Chondrocyte (in vitro differentiated cells): Measurements from ENCODE around the gene FBP2. TPM values are rescaled to one million over a fixed set of nuclear protein-coding genes. Genes with fewer than 3 reads are reported as not detected.

Source experiments
- DNase-seq: peaks from one replicate; pipeline ENCODE4 v3.0.0; 2021; ENCODE audit warnings: mixed read lengths, low spot score
- H3K27ac Mint-ChIP-seq: one replicate; pipeline ENCODE4 v1.8.0; 2021; ENCODE audit warnings: mild to moderate bottlenecking, moderate library complexity, mixed read lengths; ENCODE audit not compliant: unreplicated experiment
- H3K27me3 Mint-ChIP-seq: 2 replicates; pipeline ENCODE4 v1.8.0; 2021; ENCODE audit warnings: low read depth, mixed read lengths
- H3K36me3 Mint-ChIP-seq: 2 replicates; pipeline ENCODE4 v1.8.0; 2021; ENCODE audit warnings: low read depth, mixed read lengths
- H3K4me1 Mint-ChIP-seq: 2 replicates; pipeline ENCODE4 v1.8.0; 2021; ENCODE audit warnings: low read depth, mild to moderate bottlenecking, mixed read lengths
- H3K4me3 Mint-ChIP-seq: one replicate; pipeline ENCODE4 v1.8.0; 2021; ENCODE audit warnings: mild to moderate bottlenecking, moderate library complexity, mixed read lengths; ENCODE audit not compliant: unreplicated experiment
- H3K9me3 Mint-ChIP-seq: 2 replicates; pipeline ENCODE4 v1.8.0; 2021; ENCODE audit warnings: low read depth, mixed read lengths
- total RNA-seq: library from RNA; stranded (reverse); gene quantifications from 3 replicates; pipeline ENCODE4 v1.2.1, GENCODE V29; 2021
- TF ChIP-seq, protein P1 (sequence below): fragments of 200-600 bp; sonication (generic); IDR thresholded peaks from 2 replicates; pipeline ENCODE4 v1.5.0; 2021; ENCODE audit warnings: antibody characterized with exemption, mild to moderate bottlenecking, moderate library complexity

Gene FBP2
- total RNA-seq, 1 donor from 2014 or later: not detected

GRCh38 chr9:94607423-94607691, 13.7 kb upstream of the FBP2 start:
- Mint-ChIP-seq H3K4me1 (peaks cover 10% of the 10 kb centered on the region), H3K27ac (no peak overlapping the region), H3K4me3 (no peak overlapping the region), H3K36me3 (no peaks in the 10 kb centered on the region), H3K9me3 (no peaks in the 10 kb centered on the region), H3K27me3 (peaks cover 43% of the 10 kb centered on the region)
- TF ChIP-seq, protein P1, sequence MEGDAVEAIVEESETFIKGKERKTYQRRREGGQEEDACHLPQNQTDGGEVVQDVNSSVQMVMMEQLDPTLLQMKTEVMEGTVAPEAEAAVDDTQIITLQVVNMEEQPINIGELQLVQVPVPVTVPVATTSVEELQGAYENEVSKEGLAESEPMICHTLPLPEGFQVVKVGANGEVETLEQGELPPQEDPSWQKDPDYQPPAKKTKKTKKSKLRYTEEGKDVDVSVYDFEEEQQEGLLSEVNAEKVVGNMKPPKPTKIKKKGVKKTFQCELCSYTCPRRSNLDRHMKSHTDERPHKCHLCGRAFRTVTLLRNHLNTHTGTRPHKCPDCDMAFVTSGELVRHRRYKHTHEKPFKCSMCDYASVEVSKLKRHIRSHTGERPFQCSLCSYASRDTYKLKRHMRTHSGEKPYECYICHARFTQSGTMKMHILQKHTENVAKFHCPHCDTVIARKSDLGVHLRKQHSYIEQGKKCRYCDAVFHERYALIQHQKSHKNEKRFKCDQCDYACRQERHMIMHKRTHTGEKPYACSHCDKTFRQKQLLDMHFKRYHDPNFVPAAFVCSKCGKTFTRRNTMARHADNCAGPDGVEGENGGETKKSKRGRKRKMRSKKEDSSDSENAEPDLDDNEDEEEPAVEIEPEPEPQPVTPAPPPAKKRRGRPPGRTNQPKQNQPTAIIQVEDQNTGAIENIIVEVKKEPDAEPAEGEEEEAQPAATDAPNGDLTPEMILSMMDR: no peak
- no peak for DNase-seq

- TF ChIP-seq, protein P1: no peak
- peaks cover 10% of the 10 kb centered on the region for H3K4me1 Mint-ChIP-seq
- H3K27me3 Mint-ChIP-seq: peaks cover 43% of the 10 kb centered on the region
- H3K4me3 Mint-ChIP-seq: no peak overlapping the region
- no peaks in the 10 kb centered on the region for H3K36me3 Mint-ChIP-seq
- H3K27ac Mint-ChIP-seq: no peak overlapping the region
- no peak for DNase-seq
- no peaks in the 10 kb centered on the region for H3K9me3 Mint-ChIP-seq
These were observed 13.2 kb upstream of the FBP2 start for GRCh38 chr9:94606646-94607422.

- Mint-ChIP-seq H3K36me3 (no peaks in the 10 kb centered on the region), H3K4me3 (no peak overlapping the region), H3K27ac (no peak overlapping the region), H3K9me3 (no peaks in the 10 kb centered on the region), H3K4me1 (peaks cover 10% of the 10 kb centered on the region), H3K27me3 (peaks cover 33% of the 10 kb centered on the region)
- DNase-seq: no peak
- TF ChIP-seq, protein P1: peak; percentile 87
These were observed 9.9 kb upstream of the FBP2 start for GRCh38 chr9:94603259-94604160.

GRCh38 chr9:94602666-94603065, 9.0 kb upstream of the FBP2 start:
- no peaks in the 10 kb centered on the region for H3K9me3 Mint-ChIP-seq
- no peak for DNase-seq
- H3K27ac Mint-ChIP-seq: no peak overlapping the region
- H3K4me3 Mint-ChIP-seq: no peak overlapping the region
- TF ChIP-seq, protein P1: no peak
- H3K36me3 Mint-ChIP-seq: no peaks in the 10 kb centered on the region
- H3K27me3 Mint-ChIP-seq: peaks cover 33% of the 10 kb centered on the region
- peaks cover 10% of the 10 kb centered on the region for H3K4me1 Mint-ChIP-seq

DNA sequence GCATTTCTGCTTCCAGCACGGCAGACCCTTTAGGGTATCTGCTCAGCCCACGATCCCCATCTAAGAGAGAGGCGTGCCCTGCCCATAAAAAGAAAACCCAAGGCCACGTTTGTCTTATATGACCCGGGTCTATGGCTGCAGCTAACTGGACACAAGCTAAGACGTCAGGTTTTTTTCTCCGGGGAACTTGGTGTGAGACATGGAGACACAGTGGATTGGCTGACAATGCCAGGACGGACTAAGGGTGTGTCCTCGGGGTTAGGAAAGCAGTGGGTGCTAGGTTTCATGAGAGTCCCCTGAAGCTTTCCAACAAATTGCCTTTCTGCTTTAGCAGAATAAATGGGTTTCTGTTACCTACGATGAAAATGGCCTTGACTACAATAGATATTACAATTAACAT, 7.1 kb upstream of the FBP2 start:
- Mint-ChIP-seq H3K4me3 (no peak overlapping the region), H3K4me1 (peaks cover 10% of the 10 kb centered on the region), H3K27ac (no peak overlapping the region), H3K9me3 (no peaks in the 10 kb centered on the region), H3K27me3 (peaks cover 27% of the 10 kb centered on the region), H3K36me3 (no peaks in the 10 kb centered on the region)
- DNase-seq: no peak
- TF ChIP-seq, protein P1: no peak
